Measurements from ENCODE around the gene PIP5K1B. TPM values are rescaled to one million over a fixed set of nuclear protein-coding genes. Genes with fewer than 3 reads are reported as not detected.
A peak's percentile ranks its signal among the peaks of the same experiment; 100 is the strongest.
"Not testable (repeated sequence)": the region's sequence is repeated elsewhere in the genome, so short reads cannot be mapped to it uniquely, and the experiment has no call there.

PIP5K1B gene
- total RNA-seq, 1 donor from 2014 or later, result not detected

DNA sequence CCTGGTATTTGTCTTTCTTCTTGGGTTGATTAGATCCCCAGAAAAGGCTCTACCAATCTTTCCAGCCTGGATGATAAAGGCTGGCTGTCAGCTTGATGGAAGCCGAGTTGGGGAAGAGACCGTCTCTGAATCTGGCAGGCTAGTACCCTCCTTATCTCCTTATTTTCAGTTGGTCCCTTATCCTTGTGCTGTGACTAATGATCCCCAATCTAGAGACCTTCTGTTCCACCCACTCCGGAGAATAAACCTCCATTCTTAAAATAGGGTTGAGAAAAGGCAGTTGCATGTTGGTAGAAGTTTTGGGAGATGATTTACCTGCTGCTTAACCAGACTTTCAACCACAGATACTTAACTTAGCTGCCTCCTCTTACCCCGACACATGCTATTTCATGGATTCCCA lies 256.5 kb downstream of the PIP5K1B start:
- DNase-seq, result no peak

DNA sequence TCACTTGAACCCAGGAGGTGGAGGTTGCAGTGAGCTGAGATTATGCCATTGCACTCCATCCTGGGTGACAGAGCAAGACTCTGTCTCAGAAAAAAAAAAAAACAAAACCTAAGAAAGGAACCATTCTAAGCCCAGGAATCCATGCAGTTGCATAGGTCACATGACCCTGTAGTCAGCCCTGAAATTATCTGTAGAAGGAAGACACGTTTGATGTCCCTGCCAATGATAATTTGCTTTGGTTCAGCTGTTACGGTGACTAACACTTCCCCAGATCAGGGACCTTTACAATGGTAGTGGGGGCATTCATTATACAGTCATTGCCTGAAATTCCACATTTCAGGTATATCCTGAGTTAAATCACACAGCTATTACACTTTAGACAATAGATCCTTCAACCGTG lies 258.4 kb downstream of the PIP5K1B start:
- DNase-seq, result no peak

DNA sequence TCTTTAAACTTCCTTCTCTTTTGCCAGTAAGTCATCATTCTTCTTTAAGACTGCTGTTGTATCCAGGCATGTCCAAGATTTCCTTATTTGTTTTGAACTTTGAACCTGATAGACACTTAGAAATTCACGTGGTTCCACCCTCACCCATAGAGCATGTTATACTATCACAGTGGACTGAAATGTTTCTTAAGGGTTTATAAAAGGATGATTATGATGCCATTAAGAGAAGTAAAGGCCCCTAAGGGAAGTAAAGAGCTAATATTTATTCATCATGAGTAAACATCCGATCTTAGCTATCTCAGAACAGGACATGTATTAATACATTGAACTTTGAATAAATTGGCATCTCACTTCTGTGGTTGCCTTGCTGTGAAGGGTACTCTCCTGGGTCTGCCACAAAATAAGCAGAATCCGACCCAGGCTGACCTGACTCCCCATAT lies 259.1 kb downstream of the PIP5K1B start:
- DNase-seq, result no peak

- DNase-seq, result no peak
These were observed 259.7 kb downstream of the PIP5K1B start for GRCh38 chr9:68964765-68965164.

- no peak for DNase-seq
These were observed 261.5 kb downstream of the PIP5K1B start for GRCh38 chr9:68966496-68966944.

- no peak for DNase-seq
These were observed 262.8 kb downstream of the PIP5K1B start for GRCh38 chr9:68967800-68968199.

GRCh38 chr9:68969538-68969937 lies 264.5 kb downstream of the PIP5K1B start:
- DNase-seq, result no peak

DNA sequence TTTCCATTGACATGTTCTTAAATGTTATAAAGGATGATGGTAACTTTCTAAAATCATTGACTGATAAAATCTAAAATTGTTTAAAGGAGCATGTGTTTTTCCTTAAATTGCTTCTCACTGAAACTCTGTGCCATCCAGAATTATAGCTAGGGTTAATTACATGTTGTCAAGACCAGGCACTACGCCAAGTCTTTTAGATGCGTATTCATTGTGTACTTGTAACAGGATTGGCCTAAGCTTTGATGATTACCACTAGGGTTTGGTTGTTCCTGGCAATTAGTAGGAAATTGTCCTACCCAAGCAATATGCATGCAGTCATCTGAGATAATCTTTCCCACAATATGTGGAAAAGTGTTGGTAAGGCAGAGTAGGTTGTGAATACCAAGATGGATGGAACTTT lies 265.1 kb downstream of the PIP5K1B start:
- DNase-seq, result no peak

DNA sequence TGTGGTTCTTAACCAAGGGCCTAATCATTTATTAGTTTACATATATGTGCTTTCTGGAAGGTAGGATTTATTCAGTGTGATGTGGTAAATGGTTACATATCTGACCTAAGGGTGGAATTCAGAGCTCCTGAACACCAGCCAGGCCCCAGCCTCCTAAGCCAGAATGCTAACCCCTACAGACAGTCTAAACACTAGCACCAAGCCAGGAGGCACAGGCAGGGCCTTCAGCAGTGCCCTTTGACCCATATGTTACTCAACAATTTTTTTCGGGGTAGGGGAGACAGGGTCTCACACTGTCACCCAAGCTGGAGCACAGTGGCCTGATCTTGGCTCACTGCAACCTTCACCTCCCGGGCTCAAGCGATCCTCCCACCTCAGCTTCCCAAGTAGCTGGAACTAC lies 268.6 kb downstream of the PIP5K1B start:
- no peak for DNase-seq

DNA sequence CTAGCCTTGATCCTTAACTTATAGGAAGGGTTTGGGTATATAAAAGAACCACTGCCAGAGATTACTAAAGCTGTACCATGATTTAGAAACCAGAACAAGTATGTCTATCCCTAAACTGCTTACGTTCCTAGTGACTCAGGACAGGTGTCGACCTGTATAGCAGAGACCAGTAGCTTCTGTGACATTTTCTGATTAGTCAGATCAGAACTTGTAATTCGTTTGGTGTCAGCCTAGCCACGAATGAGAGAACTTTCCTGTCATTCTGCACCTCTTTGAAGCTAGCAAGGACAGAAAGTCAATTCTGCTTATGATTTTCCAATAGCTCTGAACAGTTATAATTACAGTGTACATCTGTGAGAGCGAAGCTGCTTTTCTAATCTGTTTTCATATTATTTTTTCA lies 269.4 kb downstream of the PIP5K1B start:
- DNase-seq, result no peak

- no peak for DNase-seq
These were observed 269.9 kb downstream of the PIP5K1B start for GRCh38 chr9:68974901-68975300.

DNA sequence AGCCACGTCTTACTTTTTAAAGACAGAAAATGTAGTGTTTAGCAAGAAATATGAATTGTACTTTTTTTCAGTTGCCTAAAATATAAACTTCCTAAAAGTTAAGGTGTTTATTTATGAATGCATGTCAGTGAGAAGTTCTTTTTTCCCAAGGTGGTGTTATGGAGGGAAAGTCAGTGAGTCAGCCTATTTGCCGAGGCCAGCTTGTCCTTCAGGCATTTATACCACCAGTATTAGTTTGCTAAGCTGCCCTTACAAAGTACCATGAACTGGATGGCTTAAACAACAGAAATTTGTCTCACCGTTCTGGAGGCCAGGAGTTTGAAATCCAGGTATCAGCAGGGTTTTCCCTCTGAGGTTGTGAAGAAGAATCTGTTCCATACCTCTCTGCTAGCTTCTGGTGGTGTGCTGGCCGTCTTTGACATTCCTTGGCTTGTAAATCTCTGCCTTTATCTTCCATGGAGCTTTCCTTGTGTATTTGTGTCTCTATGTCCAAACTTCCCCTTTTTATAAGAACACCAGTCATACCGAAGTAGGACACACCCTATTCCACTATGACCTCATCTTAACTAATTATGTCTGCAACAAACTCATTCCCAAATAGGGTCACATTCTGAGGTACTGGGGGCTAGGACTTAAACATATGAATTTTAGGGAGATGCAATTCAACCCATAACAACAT lies 270.5 kb downstream of the PIP5K1B start:
- DNase-seq, result no peak

DNA sequence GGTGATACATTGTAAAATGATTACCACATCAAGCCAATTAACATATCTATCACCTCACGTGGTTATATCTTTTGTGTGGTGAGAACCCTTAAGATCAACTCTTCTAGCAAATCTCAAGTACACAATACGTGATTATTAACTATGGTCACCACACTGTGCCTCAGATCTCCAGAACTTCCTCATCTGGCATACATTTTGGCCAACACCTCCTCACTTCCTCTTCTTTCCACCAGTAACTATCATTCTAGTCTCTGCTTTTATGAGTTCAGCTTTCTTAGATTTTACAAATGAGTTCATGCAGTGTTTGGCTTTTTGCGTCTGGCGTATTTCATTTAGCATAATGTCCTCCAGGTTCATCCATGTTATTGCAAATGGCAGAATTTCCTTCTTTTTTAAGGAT lies 273.0 kb downstream of the PIP5K1B start:
- no peak for DNase-seq

- no peak for DNase-seq
These were observed 273.5 kb downstream of the PIP5K1B start for GRCh38 chr9:68978501-68978900.

DNA sequence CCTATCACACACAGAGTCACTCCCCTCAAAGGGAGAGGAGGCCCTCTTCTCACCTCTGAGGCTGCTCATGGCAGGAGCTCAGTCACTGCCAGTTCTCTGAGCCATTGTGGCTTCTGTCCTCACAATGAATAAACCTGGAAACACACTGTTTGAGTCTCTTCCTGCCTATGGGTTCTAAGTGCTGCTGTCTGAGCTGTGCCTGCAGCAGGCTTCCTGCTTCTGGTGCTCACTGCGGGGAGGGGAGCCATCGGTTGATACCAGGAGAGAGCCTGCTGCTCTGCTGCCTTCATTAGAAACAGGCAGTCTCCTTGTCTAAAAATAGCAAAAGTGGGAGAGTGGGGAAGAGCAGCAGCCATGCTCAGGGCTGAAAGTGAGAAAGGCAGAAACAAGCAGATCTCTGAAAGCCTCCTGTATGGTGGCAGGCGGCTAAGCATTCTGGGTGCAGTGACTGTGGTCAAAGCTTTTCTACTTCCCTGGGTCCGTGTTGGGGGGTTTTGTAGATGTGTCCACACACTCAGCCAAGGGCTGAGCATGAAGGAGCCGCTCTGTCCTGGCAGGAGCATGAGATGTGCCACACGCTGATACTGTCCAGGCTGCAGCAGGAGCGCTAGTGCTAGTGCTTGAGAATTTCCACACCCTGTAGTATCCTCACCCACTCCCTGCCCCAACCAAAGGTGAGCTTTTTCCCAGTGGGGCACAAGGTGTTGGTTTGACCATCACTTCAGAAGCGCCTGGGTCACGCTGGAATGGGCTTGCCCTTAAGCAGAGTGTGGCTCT lies 274.7 kb downstream of the PIP5K1B start:
- peak; percentile 10 for DNase-seq

DNA sequence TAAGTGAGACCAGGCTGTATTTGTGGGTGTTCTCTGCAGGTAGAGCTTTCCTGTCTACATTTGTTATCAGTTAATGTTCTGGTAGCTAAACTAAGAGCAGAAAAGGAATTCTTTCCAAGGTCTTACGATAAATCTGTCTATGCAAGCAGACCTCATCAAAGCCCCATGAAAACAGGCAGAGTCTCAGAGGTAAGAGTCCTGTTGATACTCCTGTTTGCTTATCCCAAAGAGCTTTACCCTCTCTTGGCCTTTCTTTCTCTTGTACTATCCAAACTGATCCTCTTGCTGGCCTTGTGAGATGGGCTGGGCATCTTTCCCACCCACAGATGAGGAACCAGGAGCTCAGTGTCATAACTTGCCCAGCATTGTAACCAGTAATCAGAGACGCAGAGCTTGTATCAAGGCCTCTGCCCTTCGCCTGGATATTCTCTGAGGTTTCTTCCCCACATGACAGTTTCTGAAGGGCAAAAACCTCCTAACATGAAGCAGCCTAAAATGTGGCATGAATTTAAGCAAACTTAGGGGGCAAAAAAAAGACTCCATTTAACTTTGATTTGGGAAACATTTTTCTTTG lies 275.4 kb downstream of the PIP5K1B start:
- DNase-seq, result no peak

- DNase-seq, result no peak
These were observed 276.7 kb downstream of the PIP5K1B start for GRCh38 chr9:68981789-68982188.

DNA sequence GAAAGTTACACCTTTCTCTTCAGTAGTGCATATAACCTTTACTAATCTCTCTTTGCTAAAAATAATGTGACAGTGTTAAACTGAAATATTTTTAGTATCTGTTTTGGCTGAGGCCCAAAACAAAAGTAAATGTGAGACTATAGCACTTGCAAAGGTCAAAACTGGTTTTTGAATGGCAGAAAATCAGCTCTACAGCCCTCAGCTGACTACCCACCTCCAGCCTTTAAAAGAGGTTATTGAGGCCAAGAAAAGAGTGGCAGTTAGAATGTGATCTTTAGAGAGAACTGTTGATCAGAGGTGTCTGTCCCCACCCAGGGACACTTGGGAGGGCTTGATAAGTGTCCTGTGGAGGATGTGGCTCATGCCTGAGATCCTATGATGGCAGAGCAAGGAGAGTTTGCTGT lies 278.0 kb downstream of the PIP5K1B start:
- DNase-seq, result no peak

DNA sequence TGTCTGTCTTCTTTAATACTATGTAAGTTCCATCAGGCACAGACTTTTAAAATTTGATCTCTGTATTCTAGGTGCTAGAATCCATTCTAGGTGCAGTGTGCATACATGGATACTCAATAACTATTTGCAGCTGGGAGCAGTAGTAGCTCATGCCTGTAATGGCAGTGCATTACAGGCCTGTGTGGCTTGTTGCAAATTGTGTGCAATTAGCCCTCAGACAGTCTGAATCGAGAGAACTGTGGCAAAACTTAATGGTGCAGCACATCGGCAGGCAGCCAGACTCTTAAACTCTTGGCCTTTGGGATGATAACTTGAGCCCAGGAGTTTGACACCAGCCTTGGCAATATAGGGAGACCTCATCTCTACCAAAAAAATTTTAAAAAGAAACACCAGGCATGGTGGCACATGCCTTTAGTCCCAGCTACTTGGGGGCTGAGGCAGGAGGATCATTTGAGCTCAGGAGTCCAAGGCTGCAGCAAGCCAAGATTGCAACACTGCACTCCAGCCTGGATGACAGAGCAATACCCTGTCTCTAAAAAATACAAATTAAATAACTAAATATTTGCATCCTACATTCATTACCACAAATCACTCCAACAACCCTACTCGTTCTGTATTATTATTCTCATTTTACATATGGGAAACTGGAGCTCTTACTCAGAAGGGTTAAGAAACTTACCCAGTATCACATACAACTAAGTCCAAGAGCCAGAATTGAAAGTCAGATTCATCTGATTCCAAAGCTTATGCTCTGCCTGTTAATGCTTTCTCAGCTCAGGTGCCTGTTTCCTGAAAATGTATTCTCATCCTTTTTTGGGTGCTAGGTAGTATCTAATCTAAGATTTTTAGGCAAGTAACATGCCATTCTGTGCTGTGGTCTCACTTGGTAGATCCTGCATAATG lies 278.7 kb downstream of the PIP5K1B start:
- no peak for DNase-seq

DNA sequence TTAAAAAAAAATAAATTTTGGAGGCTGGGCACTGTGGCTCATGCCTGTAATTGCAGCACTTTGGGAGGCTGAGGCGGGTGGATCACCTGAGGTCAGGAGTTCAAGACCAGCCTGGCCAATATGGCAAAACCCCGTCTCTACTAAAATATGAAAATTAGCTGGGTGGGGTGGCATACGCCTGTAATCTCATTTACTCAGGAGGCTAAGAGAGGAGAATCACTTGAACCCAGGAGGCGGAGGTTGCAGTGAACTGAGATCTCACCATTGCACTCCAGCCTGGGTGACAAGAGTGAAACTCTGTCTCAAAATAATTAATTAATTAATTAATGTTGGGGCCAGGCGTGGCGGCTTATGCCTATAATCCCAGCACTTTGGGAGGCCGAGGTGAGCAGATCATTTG lies 281.9 kb downstream of the PIP5K1B start:
- not testable (repeated sequence) for DNase-seq

DNA sequence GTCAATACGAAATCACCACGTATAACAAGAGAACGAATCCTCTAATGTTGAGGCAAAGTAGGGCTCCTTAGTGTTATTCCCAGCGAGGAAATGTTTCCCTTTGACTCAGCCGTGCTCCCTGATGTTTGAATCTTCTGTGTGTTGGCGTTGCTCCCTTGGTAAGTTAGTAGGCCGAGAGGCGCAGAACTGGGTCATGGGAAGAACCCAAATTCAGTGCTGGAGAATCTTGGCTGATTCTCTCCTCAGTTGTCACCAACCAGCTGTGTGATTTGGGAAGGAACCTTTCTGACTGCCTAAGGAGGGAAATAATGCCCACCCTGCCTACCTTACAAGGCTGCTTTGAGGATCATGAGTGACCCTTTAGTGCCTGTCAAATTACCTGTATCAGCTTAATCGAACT lies 286.4 kb downstream of the PIP5K1B start:
- DNase-seq, result no peak

DNA sequence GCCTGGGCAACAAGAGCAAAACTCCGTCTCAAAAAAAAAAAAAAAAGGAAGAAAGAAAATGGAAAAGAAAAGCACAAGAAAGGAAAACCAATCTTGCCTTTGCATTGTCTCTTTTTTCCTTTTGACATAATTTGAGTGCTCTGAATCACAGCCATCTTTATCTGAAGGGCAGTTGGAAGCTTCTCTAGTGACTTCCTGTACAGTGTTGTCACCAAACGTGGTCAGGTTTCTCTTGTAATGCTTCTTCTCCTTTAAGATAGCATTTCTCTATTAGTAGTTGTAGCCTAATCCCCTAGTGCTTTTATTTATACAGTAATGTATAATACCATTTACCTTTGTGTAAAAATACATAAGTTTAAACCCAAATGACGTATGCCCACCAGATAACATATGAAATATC lies 290.7 kb downstream of the PIP5K1B start:
- no peak for DNase-seq

- DNase-seq, result no peak
These were observed 291.4 kb downstream of the PIP5K1B start for GRCh38 chr9:68996462-68996861.
